ENCODE data around the gene BLCAP.

The BLCAP gene

GRCh38 chr20:37528446-37529213 lies 954 bp upstream of the BLCAP start:
- no peak for DNase-seq (ENCODE audit: low spot score)
- TF ChIP-seq CTCF (IDR thresholded peaks at IDR 0.05; ENCODE audit: extremely low read depth, missing control alignments): no peak

GRCh38 chr20:37526839-37527637 lies 638 bp downstream of the BLCAP start:
- no peak for TF ChIP-seq CTCF (IDR thresholded peaks at IDR 0.05; ENCODE audit: extremely low read depth, missing control alignments)

GRCh38 chr20:37526238-37526838 lies 1.3 kb downstream of the BLCAP start:
- DNase-seq (ENCODE audit: low spot score): peak; percentile 48
- no peak for TF ChIP-seq CTCF (IDR thresholded peaks at IDR 0.05; ENCODE audit: extremely low read depth, missing control alignments)

More at GRCh38 chr20:37526839-37527637, 638 bp downstream of the BLCAP start:
- DNase-seq (ENCODE audit: low spot score): peak; percentile 38

- no peak for TF ChIP-seq CTCF (IDR thresholded peaks at IDR 0.05; ENCODE audit: extremely low read depth, missing control alignments)
- DNase-seq (ENCODE audit: low spot score): no peak
These were observed 1.9 kb downstream of the BLCAP start for GRCh38 chr20:37525810-37526209.

GRCh38 chr20:37524859-37525708 lies 2.6 kb downstream of the BLCAP start:
- peak; percentile 38 for DNase-seq (ENCODE audit: low spot score)
- no peak for TF ChIP-seq CTCF (IDR thresholded peaks at IDR 0.05; ENCODE audit: extremely low read depth, missing control alignments)

GRCh38 chr20:37523911-37524700 lies 3.6 kb downstream of the BLCAP start:
- no peak for TF ChIP-seq CTCF (IDR thresholded peaks at IDR 0.05; ENCODE audit: extremely low read depth, missing control alignments)
- DNase-seq (ENCODE audit: low spot score): no peak

Data from GM20000 (cell line).